GM18858 (cell line): ENCODE results near the gene G6PC2.

ENCODE experiments used
- ATAC-seq: cut with Tn5 transposase; IDR thresholded peaks from one replicate; pipeline ENCODE4 v1.9.1; 2021; ENCODE audit not compliant: unreplicated experiment

Gene G6PC2

DNA sequence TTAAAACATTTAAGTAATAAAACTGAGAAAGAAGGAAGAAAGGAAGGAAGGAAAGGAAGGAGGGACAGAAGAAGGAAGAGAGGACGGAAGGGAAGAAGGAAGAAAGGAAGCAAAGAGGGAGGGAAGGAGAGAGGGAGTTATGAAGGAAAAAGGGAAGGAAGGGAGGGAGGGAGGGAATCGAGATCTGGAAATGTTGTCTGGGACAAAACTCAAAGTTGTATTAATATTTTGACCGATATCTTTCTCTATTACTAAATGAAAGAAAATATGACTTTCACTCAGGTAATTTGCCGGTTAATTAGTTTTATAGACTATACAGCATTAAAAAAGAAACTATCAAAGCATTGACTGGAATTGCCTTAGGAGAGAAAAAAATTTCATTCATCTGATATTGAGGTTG lies 44.4 kb downstream of the G6PC2 start:
- ATAC-seq, result no peak

DNA sequence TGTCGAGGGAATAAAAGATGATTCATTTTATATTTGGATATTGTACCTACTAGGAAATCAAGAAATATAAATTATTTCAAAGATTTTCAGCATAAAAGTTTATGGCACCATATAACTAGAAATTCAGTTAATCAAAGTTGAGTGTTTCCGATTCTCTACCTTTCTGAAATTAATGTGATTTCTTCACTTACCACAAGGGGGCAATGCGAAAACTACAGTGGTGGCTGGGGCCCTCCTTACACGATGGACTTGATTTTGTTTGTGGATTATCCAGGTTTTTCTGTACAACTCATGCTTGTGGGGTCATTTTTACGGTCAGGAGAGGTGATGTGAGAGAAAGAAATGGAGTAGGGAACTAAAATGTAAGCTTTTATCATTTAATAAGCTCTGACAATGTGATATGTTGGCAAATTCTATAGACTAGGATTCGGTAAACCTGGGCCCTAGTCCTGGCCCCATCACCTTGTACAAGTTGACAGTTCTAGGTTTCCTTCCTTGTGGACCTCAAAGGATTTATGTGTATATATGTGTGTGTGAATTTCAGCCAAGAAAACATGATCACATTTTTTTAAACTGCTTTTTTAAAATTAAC lies 47.6 kb downstream of the G6PC2 start:
- ATAC-seq, result no peak

DNA sequence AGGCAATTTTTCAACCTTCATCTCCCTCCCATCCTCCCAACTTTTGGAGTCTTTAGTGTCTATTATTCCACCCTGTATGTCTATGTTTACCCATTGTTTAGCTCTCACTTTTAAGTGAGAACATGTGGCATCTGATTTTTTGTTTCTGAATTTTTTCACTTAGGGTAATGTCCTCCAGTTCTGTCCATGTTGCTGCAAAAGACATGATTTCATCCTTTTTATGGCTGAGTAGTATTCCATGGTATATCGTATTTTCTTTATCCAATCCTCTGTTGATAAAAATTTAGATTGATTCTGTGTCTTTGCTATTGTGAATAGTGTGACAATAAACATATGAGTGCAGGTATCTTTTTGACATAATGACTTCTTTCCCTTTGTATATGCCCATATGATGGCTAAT lies 48.2 kb downstream of the G6PC2 start:
- no peak for ATAC-seq

DNA sequence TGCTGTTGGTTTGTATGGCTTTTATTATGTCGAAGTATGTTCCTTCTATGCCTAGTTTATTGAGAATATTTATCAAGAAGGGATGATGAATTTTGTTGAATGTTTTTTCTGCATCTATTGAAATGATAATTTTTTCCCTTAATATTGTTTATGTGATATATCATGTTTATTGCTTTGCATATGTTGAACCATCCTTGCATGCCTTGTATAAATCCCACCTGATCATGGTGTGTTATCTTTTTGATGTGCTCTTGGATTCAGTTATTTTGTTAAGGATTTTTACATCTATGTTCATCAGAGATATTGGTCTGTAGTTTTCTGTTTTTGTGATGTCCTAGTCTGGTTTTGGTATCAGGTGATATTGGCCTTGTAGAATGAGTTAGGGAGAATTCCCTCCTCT lies 50.8 kb downstream of the G6PC2 start:
- no peak for ATAC-seq

DNA sequence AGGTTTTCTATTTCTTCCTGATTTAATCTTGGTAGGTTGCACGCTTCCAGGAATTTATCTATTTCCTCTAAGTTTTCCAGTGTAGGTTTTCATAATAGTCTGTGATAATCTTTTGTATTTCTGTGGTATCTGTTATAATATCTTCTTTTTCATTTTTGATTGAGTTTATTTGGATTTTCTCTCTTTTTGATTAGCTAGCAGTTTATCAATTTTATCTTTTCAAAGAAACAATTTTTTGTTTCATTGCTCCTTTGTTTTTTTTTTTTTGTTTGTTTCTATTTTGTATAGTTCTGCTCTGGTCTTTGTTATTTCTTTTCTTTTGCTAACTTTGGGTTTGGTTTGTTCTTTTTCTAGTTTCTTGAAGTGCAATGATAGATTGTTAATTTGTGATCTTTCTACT lies 51.3 kb downstream of the G6PC2 start:
- ATAC-seq, result no peak

DNA sequence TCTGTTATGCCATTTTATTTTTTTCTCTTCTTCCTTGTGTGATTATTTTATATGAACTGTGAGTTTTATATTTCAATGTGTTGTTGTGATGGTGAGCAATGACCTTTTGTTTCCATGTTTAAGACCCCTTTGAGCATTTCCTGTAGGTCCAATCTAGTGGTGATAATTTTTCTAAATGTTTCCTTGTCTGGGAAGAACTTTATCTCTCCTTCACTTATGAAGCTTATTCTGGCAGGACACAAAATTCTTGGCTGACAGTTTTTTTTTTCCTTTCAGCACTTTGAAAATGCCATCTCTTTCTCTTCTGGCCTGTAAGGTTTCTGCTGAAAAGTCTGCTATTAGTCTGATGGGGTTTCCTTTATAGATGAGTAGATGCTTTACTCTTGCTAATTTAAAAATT lies 53.2 kb downstream of the G6PC2 start:
- ATAC-seq, result no peak

DNA sequence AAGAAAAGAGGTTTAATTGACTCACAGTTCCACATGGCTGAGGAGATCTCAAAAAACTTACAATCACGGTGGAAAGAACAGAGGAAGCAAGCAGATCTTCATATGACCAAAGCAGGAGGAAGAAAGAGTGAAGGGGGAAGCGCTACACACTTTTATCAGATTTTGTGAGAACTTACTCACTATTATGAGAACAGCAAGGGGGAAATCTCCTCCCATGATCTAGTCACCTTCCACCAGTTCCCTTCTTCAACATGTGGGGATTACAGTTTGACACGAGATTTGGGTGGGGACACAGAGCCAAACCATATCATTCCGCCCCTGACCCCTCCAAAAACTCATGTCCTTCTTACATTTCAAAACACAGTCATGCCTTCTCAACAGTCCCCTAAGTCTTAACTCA lies 54.2 kb downstream of the G6PC2 start:
- ATAC-seq, result no peak

DNA sequence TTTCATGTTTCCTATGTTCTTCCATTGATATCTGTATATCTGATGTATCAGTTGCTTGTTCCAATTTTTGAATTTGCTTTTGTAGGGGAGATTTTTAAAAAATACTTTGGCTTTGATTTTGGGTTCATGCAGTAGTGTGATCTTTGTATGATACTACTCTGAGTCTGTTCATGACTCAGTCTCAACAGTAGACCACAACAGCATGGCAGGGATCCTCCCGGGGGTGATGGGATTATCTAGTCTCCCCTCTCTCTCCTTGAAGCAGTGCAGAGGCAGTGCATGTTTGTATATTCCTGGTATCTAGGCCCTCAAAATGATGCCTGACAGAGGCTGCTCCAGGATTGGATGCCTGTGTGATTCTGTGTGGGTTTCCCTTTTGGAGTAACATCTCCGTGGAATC lies 55.3 kb downstream of the G6PC2 start:
- no peak for ATAC-seq
